Measurements from ENCODE around the gene HEATR3. TPM values are rescaled to one million over a fixed set of nuclear protein-coding genes. Genes with fewer than 3 reads are reported as not detected.

The HEATR3 gene
- total RNA-seq, 1 donor from 2014 or later: 25.1 TPM

GRCh38 chr16:50050802-50051201 is 15.0 kb upstream of the HEATR3 start:
- no peaks in the 10 kb centered on the region for H3K4me1 ChIP-seq (ENCODE audit: control insufficient read depth in 3 of 3, insufficient read depth in 3 of 3, low read length in 3 of 3)
- H3K36me3 ChIP-seq (ENCODE audit: control insufficient read depth in 3 of 3, insufficient read depth in 3 of 3, low read length in 3 of 3): no peaks in the 10 kb centered on the region
- H3K27me3 ChIP-seq (ENCODE audit: control insufficient read depth in 3 of 3, insufficient read depth in 3 of 3, low read length in 3 of 3): peaks cover 0 to 7% (median 0%) of the 10 kb centered on the region in 3 donors
- H3K9me3 ChIP-seq (ENCODE audit: control insufficient read depth in 3 of 3, low read length in 3 of 3): peaks cover 0 to under 1% (median 0%) of the 10 kb centered on the region in 3 donors
- H3K9ac ChIP-seq (ENCODE audit: low read depth in 1 of 3, low read length in 3 of 3): no peak overlapping the region
- no peak overlapping the region for H3K27ac ChIP-seq (ENCODE audit: low read depth, low read length)
- H3K4me3 ChIP-seq (ENCODE audit: low read length in 3 of 3): no peak overlapping the region

DNA sequence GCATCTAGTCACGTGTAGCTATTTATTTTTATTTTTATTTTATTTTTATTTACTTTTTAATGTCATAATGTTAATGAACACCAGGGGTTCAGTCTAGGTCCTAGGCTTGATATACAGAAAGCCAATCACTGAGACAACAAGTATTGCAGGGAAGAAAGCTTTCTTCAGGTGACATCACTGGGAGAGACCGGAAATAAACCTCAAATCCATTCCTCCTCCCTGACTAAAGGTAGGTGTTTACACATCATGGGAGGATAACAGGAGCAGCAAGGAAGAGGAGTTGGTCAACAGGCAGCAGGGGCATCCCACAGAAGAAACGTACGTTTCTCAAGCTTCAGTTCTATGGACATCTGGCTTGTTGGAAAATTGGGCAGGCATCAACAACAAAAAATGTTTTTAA is 9.5 kb upstream of the HEATR3 start:
- Histone ChIP-seq H3K27me3 (ENCODE audit: control insufficient read depth in 3 of 3, insufficient read depth in 3 of 3, low read length in 3 of 3) (no peaks in the 10 kb centered on the region), H3K4me1 (ENCODE audit: control insufficient read depth in 3 of 3, insufficient read depth in 3 of 3, low read length in 3 of 3) (no peaks in the 10 kb centered on the region), H3K36me3 (ENCODE audit: control insufficient read depth in 3 of 3, insufficient read depth in 3 of 3, low read length in 3 of 3) (no peaks in the 10 kb centered on the region), H3K4me3 (ENCODE audit: low read length in 3 of 3) (no peak overlapping the region), H3K9me3 (ENCODE audit: control insufficient read depth in 3 of 3, low read length in 3 of 3) (peaks cover 0 to 6% (median 0%) of the 10 kb centered on the region in 3 donors), H3K27ac (ENCODE audit: low read depth, low read length) (no peak overlapping the region), H3K9ac (ENCODE audit: low read depth in 1 of 3, low read length in 3 of 3) (no peak overlapping the region)

- Histone ChIP-seq H3K4me3 (ENCODE audit: low read length in 3 of 3) (no peak overlapping the region), H3K36me3 (ENCODE audit: control insufficient read depth in 3 of 3, insufficient read depth in 3 of 3, low read length in 3 of 3) (no peaks in the 10 kb centered on the region), H3K27ac (ENCODE audit: low read depth, low read length) (no peak overlapping the region), H3K9me3 (ENCODE audit: control insufficient read depth in 3 of 3, low read length in 3 of 3) (peaks cover 0 to 6% (median 0%) of the 10 kb centered on the region in 3 donors), H3K27me3 (ENCODE audit: control insufficient read depth in 3 of 3, insufficient read depth in 3 of 3, low read length in 3 of 3) (no peaks in the 10 kb centered on the region), H3K4me1 (ENCODE audit: control insufficient read depth in 3 of 3, insufficient read depth in 3 of 3, low read length in 3 of 3) (no peaks in the 10 kb centered on the region), H3K9ac (ENCODE audit: low read depth in 1 of 3, low read length in 3 of 3) (no peak overlapping the region)
These were observed 7.5 kb upstream of the HEATR3 start for GRCh38 chr16:50058091-50058771.

GRCh38 chr16:50059111-50059510 is 6.7 kb upstream of the HEATR3 start:
- Histone ChIP-seq H3K27me3 (ENCODE audit: control insufficient read depth in 3 of 3, insufficient read depth in 3 of 3, low read length in 3 of 3) (no peaks in the 10 kb centered on the region), H3K27ac (ENCODE audit: low read depth, low read length) (no peak overlapping the region), H3K9ac (ENCODE audit: low read depth in 1 of 3, low read length in 3 of 3) (no peak overlapping the region), H3K4me3 (ENCODE audit: low read length in 3 of 3) (no peak overlapping the region), H3K36me3 (ENCODE audit: control insufficient read depth in 3 of 3, insufficient read depth in 3 of 3, low read length in 3 of 3) (no peaks in the 10 kb centered on the region), H3K9me3 (ENCODE audit: control insufficient read depth in 3 of 3, low read length in 3 of 3) (peaks cover 0 to 6% (median 0%) of the 10 kb centered on the region in 3 donors), H3K4me1 (ENCODE audit: control insufficient read depth in 3 of 3, insufficient read depth in 3 of 3, low read length in 3 of 3) (no peaks in the 10 kb centered on the region)

DNA sequence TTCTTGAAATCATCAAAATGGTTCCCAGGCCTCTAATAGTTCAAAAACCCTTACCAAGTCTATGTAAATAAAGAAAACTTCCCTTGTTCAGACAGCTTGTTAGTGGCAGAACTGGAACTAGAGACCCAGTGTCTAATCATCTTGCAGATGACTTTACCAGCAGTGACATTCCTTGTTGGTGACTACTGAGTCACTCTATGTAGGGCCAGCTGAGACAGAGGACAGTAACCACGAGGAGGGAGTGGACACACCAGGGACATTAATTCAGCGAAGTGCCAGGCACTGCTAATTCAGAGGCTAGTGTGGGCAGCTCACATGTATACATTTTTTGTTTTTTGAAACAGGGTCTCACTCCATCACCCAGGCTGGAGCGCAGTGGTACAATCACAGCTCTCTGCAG is 6.1 kb upstream of the HEATR3 start:
- H3K9me3 ChIP-seq (ENCODE audit: control insufficient read depth in 3 of 3, low read length in 3 of 3): peaks cover 0 to 6% (median 0%) of the 10 kb centered on the region in 3 donors
- no peaks in the 10 kb centered on the region for H3K36me3 ChIP-seq (ENCODE audit: control insufficient read depth in 3 of 3, insufficient read depth in 3 of 3, low read length in 3 of 3)
- H3K27ac ChIP-seq (ENCODE audit: low read depth, low read length): no peak overlapping the region
- no peak overlapping the region for H3K4me3 ChIP-seq (ENCODE audit: low read length in 3 of 3)
- no peaks in the 10 kb centered on the region for H3K4me1 ChIP-seq (ENCODE audit: control insufficient read depth in 3 of 3, insufficient read depth in 3 of 3, low read length in 3 of 3)
- no peak overlapping the region for H3K9ac ChIP-seq (ENCODE audit: low read depth in 1 of 3, low read length in 3 of 3)
- H3K27me3 ChIP-seq (ENCODE audit: control insufficient read depth in 3 of 3, insufficient read depth in 3 of 3, low read length in 3 of 3): no peaks in the 10 kb centered on the region

DNA sequence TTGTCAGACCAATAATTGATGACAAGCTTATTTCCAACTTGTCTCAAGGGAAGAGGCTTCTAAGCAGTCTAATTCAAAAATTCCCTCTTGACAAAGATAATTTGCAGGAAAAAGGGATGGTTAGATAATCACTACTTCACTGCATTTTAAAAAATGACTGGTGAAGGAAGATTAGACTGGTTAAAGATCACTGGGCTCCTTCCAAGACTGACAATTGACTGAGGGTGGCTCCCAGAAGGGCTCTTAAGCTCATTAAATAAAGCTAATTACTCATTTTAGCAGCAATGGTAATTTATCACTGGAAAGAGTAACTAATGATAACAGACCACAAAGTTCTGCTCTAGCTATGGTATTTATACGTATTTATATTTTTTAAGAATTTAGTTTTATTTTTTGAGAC is 4.4 kb upstream of the HEATR3 start:
- Histone ChIP-seq H3K4me3 (ENCODE audit: low read length in 3 of 3) (no peak overlapping the region), H3K9me3 (ENCODE audit: control insufficient read depth in 3 of 3, low read length in 3 of 3) (peaks cover 0 to 3% (median 0%) of the 10 kb centered on the region in 3 donors), H3K9ac (ENCODE audit: low read depth in 1 of 3, low read length in 3 of 3) (no peak overlapping the region), H3K27ac (ENCODE audit: low read depth, low read length) (no peak overlapping the region), H3K4me1 (ENCODE audit: control insufficient read depth in 3 of 3, insufficient read depth in 3 of 3, low read length in 3 of 3) (peaks cover under 1 to 2% (median 2%) of the 10 kb centered on the region in 3 donors), H3K36me3 (ENCODE audit: control insufficient read depth in 3 of 3, insufficient read depth in 3 of 3, low read length in 3 of 3) (no peaks in the 10 kb centered on the region), H3K27me3 (ENCODE audit: control insufficient read depth in 3 of 3, insufficient read depth in 3 of 3, low read length in 3 of 3) (no peaks in the 10 kb centered on the region)

- H3K9ac ChIP-seq (ENCODE audit: low read depth in 1 of 3, low read length in 3 of 3): no peak overlapping the region
- peaks cover 22 to 28% (median 26%) of the 10 kb centered on the region in 3 donors for H3K4me1 ChIP-seq (ENCODE audit: control insufficient read depth in 3 of 3, insufficient read depth in 3 of 3, low read length in 3 of 3)
- peak overlapping the region; percentile 37 for H3K27ac ChIP-seq (ENCODE audit: low read depth, low read length)
- peak overlapping the region; percentile 81 to 97 (median 91) for H3K4me3 ChIP-seq (ENCODE audit: low read length in 3 of 3)
- H3K27me3 ChIP-seq (ENCODE audit: control insufficient read depth in 3 of 3, insufficient read depth in 3 of 3, low read length in 3 of 3): no peaks in the 10 kb centered on the region
- peaks cover 4 to 16% (median 10%) of the 10 kb centered on the region in 3 donors for H3K36me3 ChIP-seq (ENCODE audit: control insufficient read depth in 3 of 3, insufficient read depth in 3 of 3, low read length in 3 of 3)
- H3K9me3 ChIP-seq (ENCODE audit: control insufficient read depth in 3 of 3, low read length in 3 of 3): no peaks in the 10 kb centered on the region
These were observed 538 bp upstream of the HEATR3 start for GRCh38 chr16:50065241-50065623.

GRCh38 chr16:50066482-50067289 is 916 bp downstream of the HEATR3 start:
- Histone ChIP-seq H3K27ac (ENCODE audit: low read depth, low read length) (peak overlapping the region; percentile 70), H3K4me3 (ENCODE audit: low read length in 3 of 3) (peak overlapping the region; percentile 81 to 97 (median 91))

DNA sequence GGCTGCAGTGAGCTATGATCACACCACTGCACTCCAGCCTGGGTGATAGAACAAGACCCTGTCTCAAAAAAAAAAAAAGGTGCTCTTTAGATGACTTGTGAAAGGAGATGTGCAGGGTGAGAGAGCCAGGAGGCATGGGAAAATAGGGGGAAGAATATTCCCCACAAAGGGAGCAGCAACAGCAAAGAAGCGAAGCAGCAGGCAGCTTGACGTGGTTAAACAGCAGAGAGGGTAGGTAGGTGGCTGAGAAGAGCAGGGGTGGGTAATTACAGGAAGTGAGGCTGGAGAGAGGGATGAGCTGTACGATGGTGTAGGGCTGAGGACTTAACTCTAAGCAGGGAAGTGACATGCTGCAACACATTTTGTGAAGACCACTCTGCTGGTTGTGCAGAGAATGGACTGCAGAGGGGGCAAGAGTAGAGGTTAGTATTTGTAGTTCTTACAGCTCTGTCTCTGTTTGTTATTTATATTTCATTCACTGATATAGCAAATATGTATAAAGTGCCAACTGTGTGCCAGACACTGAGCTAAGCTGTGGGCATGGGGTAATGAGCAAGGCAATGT is 1.6 kb downstream of the HEATR3 start:
- H3K36me3 ChIP-seq (ENCODE audit: control insufficient read depth in 3 of 3, insufficient read depth in 3 of 3, low read length in 3 of 3): peaks cover 8 to 22% (median 16%) of the 10 kb centered on the region in 3 donors
- peak overlapping the region; percentile 13 to 81 (median 38) for H3K4me3 ChIP-seq (ENCODE audit: low read length in 3 of 3)
- H3K9me3 ChIP-seq (ENCODE audit: control insufficient read depth in 3 of 3, low read length in 3 of 3): no peaks in the 10 kb centered on the region
- H3K27ac ChIP-seq (ENCODE audit: low read depth, low read length): no peak overlapping the region
- H3K27me3 ChIP-seq (ENCODE audit: control insufficient read depth in 3 of 3, insufficient read depth in 3 of 3, low read length in 3 of 3): no peaks in the 10 kb centered on the region
- peak overlapping the region; percentile 24 to 68 (median 35) for H3K9ac ChIP-seq (ENCODE audit: low read depth in 1 of 3, low read length in 3 of 3)
- peaks cover 22 to 28% (median 26%) of the 10 kb centered on the region in 3 donors for H3K4me1 ChIP-seq (ENCODE audit: control insufficient read depth in 3 of 3, insufficient read depth in 3 of 3, low read length in 3 of 3)

More at GRCh38 chr16:50066482-50067289, 916 bp downstream of the HEATR3 start:
- H3K36me3 ChIP-seq (ENCODE audit: control insufficient read depth in 3 of 3, insufficient read depth in 3 of 3, low read length in 3 of 3): peaks cover 8 to 22% (median 16%) of the 10 kb centered on the region in 3 donors
- peak overlapping the region; percentile 89 to 97 (median 91) for H3K9ac ChIP-seq (ENCODE audit: low read depth in 1 of 3, low read length in 3 of 3)
- no peaks in the 10 kb centered on the region for H3K9me3 ChIP-seq (ENCODE audit: control insufficient read depth in 3 of 3, low read length in 3 of 3)
- H3K4me1 ChIP-seq (ENCODE audit: control insufficient read depth in 3 of 3, insufficient read depth in 3 of 3, low read length in 3 of 3): peaks cover 22 to 28% (median 26%) of the 10 kb centered on the region in 3 donors
- no peaks in the 10 kb centered on the region for H3K27me3 ChIP-seq (ENCODE audit: control insufficient read depth in 3 of 3, insufficient read depth in 3 of 3, low read length in 3 of 3)
